Stimulated activated CD4-positive, alpha-beta T cell treated with anti-CD3 and anti-CD28 coated beads, TNF-alpha, amount 100 ng/mL, for 48 hours (primary cell): ENCODE results near the gene HDAC3.

Experiments
- DNase-seq, 3 donors: peaks; one replicate each; pipeline ENCODE4 v3.0.0-alpha.2; 2020; ENCODE audit warnings: low read depth in 3 of 3

Gene HDAC3

GRCh38 chr5:141602606-141603005 is 34.0 kb downstream of the HDAC3 start:
- no peak for DNase-seq

GRCh38 chr5:141598391-141599345 is 38.0 kb downstream of the HDAC3 start:
- no peak for DNase-seq

- no peak for DNase-seq
Observed at GRCh38 chr5:141597814-141598213, 38.8 kb downstream of the HDAC3 start.

GRCh38 chr5:141597394-141597793 is 39.3 kb downstream of the HDAC3 start:
- DNase-seq = no peak

- DNase-seq = no peak
Observed at GRCh38 chr5:141596867-141597266, 39.8 kb downstream of the HDAC3 start.

- DNase-seq = no peak
Observed at GRCh38 chr5:141590127-141590526, 46.5 kb downstream of the HDAC3 start.

- no peak for DNase-seq
Observed at GRCh38 chr5:141586246-141586645, 50.4 kb downstream of the HDAC3 start.

GRCh38 chr5:141585594-141585993 is 51.1 kb downstream of the HDAC3 start:
- DNase-seq = no peak

GRCh38 chr5:141574122-141574510 is 62.5 kb downstream of the HDAC3 start:
- DNase-seq = no peak

GRCh38 chr5:141573489-141574121 is 63.0 kb downstream of the HDAC3 start:
- no peak for DNase-seq
